Mucosa of descending colon (tissue), 3 donors: ENCODE data around the gene OBSCN. TPM values are rescaled to one million over a fixed set of nuclear protein-coding genes. Genes with fewer than 3 reads are reported as not detected.
A peak's percentile ranks its signal among the peaks of the same experiment; 100 is the strongest.

Experiments
- ATAC-seq: fragments of 200-7000 bp; cut with Tn5 transposase; one replicate; pipeline ENCODE4 v1.9.1; 2020; ENCODE audit warnings: mild to moderate bottlenecking, moderate library complexity
- DNase-seq, 3 donors: peaks; one replicate each; pipeline ENCODE4 v3.0.0-alpha.2; 2020
- H3K36me3 ChIP-seq: fragments of 200-600 bp; one replicate; pipeline ENCODE4 v1.8.0; 2021; ENCODE audit warnings: low read depth, mild to moderate bottlenecking
- H3K4me1 ChIP-seq: fragments of 200-600 bp; one replicate; pipeline ENCODE4 v1.8.0; 2021; ENCODE audit warnings: low read depth, mild to moderate bottlenecking
- H3K4me3 ChIP-seq: fragments of 200-600 bp; one replicate; pipeline ENCODE4 v1.8.0; 2021; ENCODE audit warnings: mild to moderate bottlenecking
- H3K9me3 ChIP-seq: fragments of 200-600 bp; one replicate; pipeline ENCODE4 v1.8.0; 2021; ENCODE audit warnings: mild to moderate bottlenecking
- intact Hi-C, 2 donors: fragments of 100-400 bp; cut with DNase I in 1 of 2; cut with micrococcal nuclease in 1 of 2; formaldehyde crosslinking; loops; one replicate each; pipeline versions ENCODE4 v1.11.0 to v1.11.1; 2022; cut with DNase I, micrococcal nuclease
- total RNA-seq, 3 donors: library from RNA; stranded (reverse); fragmentation: NEBNext Ultra II Directional in 2 of 3; extraction: Animal tissue kit (Norgen Biotek cat#: 25700) in 2 of 3; gene quantifications; one replicate each; pipeline versions ENCODE4 v1.2.1 to v1.2.4, GENCODE V29; 2021 to 2023
- TF ChIP-seq, protein P1 (sequence below): fragments of 200-600 bp; IDR thresholded peaks from one replicate; pipeline ENCODE4 v1.8.0; 2022; ENCODE audit warnings: antibody characterized with exemption, mild to moderate bottlenecking
- donor health status: DM: no; HTN: no; CAD: no; lungs with moderate emphysema.
- donor health status: DM: no; HTN: no; CAD: no.
- donor health status: DM: no; HTN: yes; CAD: no.

Gene OBSCN
- total RNA-seq, 3 donors from 2014 or later, result 4.2 to 30.9 (median 7.5) TPM

DNA sequence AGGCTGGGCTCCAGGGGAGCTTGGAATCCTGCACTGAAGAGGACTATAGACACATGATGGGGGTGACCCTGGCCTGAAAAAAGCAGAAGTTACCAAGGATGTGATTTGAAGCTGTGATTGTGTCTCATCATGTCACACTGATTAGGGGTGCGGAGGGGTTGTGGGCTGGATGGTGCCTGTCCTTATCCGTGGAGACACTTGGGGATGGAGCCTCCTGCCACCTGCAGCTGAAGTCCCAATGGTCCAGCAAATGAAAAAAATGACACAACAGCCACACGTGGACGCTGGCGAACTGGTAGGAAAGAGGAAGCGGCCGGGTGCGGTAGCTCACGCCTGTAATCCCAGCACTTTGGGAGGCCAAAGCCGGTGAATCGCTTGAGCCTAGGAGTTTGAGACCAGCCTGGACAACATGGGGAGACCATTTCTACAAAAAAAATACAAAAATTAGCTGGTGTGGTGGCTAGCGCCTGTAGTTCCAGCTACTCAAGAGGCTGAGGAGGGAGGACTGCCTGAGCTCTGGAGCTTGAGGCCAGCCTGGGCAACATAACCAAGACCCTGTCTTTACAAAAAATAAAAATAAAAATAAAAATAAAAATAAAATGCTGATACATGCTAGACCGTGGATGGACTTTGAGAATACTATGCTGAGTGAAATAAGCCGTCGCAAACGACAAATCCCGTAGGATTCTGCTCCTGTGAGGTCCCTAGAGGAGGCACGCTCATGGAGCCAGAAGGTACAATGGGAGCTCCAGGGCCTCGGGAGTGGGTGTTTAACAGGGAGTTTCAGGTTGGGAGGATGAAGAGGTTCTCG, 43.1 kb upstream of the OBSCN start:
- H3K4me3 ChIP-seq, result no peak overlapping the region
- no peak for ATAC-seq
- H3K4me1 ChIP-seq, result peaks cover 18% of the 10 kb centered on the region
- intact Hi-C loops, result no loop called here
- H3K9me3 ChIP-seq, result no peaks in the 10 kb centered on the region
- H3K36me3 ChIP-seq, result no peaks in the 10 kb centered on the region
- DNase-seq, result peak; percentile 47 to 60 (median 51)
- TF ChIP-seq, protein P1, sequence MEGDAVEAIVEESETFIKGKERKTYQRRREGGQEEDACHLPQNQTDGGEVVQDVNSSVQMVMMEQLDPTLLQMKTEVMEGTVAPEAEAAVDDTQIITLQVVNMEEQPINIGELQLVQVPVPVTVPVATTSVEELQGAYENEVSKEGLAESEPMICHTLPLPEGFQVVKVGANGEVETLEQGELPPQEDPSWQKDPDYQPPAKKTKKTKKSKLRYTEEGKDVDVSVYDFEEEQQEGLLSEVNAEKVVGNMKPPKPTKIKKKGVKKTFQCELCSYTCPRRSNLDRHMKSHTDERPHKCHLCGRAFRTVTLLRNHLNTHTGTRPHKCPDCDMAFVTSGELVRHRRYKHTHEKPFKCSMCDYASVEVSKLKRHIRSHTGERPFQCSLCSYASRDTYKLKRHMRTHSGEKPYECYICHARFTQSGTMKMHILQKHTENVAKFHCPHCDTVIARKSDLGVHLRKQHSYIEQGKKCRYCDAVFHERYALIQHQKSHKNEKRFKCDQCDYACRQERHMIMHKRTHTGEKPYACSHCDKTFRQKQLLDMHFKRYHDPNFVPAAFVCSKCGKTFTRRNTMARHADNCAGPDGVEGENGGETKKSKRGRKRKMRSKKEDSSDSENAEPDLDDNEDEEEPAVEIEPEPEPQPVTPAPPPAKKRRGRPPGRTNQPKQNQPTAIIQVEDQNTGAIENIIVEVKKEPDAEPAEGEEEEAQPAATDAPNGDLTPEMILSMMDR, result no peak

DNA sequence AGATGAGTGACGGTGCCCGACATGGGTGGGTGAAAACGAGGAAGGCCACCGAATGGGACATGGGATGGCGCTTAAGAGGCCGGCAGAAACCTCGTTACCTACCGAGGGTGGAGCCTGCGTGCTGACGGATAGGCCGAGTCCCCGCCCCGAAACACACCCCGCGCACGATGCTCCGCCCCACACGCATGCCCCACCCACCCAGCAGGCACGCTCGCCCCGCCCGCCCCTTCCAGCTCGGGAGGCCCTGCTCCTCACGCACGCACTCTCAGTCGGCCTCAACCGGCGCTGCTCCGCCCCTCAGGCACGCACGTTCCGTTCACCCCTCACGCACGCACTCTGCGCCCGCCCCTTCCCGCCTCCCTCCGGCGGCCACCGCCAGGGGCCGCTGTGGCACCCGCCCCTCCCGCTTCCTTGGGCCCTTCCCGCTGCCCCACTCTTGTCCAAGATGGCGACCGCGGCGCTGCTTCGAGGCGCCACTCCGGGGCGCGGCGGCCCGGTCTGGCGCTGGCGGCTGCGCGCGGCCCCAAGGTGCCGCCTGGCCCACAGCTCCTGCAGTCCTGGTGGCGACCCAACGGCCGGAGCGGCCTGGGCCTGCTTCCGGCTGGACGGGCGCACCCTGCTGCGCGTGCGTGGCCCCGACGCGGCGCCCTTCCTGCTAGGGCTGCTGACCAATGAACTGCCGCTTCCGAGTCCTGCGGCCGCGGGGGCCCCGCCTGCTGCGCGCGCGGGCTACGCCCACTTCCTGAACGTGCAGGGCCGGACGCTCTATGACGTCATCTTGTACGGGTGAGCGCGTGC, 42.3 kb upstream of the OBSCN start, which contains the start of gene IBA57:
Gene IBA57, plus strand, starts transcription at position 433 of the 798 bp plus-strand sequence. Its CDS starts 13 bp downstream, at position 446.
- DNase-seq (peak; percentile 99 to 100 (median 99)), ATAC-seq (peak; percentile 90)
- intact Hi-C loops, result no loop called here
- no peaks in the 10 kb centered on the region for H3K36me3 ChIP-seq
- no peaks in the 10 kb centered on the region for H3K9me3 ChIP-seq
- H3K4me1 ChIP-seq, result peaks cover 18% of the 10 kb centered on the region
- peak within 1 kb of the TSS; percentile 44 for H3K4me3 ChIP-seq
- TF ChIP-seq, protein P1, result peak; percentile 84

DNA sequence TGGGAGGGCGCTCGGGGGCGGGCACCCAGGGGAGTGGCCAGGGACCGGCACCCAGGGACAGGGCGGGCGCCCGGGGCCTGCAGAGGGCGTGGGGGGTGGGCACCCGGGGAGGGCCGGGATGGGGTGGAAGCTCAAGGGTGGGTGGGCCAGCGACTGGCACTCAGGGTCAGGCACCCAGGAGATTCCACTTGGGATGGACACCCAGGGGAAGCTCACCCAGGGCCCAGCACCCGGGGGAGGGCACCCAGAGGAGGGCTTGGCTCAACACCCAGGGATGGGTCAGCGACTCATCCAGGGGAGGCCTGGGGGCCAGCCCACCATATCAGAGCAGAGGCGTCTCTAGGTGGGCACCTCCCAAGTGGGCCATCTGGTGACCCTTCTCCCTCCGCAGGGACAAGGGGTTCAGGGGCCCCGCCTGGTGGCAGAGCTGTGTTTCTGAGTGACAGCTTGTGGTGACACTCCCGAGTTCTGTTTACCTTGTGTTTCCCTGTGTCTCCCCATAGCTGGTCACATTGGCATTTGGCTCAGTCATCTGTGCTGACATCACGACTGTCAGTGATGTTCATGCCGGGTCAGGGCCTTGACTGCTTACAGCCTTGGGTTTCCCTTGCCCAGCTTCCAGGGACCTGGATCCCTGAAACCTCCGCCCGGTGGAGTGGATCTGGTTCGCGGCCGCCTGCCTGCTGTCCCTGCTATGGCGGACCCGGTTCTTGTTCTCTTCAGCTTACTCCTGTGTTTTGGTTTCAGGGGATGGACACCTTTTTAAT, 41.5 kb upstream of the OBSCN start:
- peak; percentile 49 for ATAC-seq
- Histone ChIP-seq H3K36me3 (no peaks in the 10 kb centered on the region), H3K4me1 (peaks cover 18% of the 10 kb centered on the region), H3K9me3 (no peaks in the 10 kb centered on the region), H3K4me3 (peak overlapping the region; percentile 44)
- TF ChIP-seq, protein P1, result no peak
- DNase-seq, result peak in 2 of 3 donors; percentile 77 to 84
- intact Hi-C loops, result no loop called here

DNA sequence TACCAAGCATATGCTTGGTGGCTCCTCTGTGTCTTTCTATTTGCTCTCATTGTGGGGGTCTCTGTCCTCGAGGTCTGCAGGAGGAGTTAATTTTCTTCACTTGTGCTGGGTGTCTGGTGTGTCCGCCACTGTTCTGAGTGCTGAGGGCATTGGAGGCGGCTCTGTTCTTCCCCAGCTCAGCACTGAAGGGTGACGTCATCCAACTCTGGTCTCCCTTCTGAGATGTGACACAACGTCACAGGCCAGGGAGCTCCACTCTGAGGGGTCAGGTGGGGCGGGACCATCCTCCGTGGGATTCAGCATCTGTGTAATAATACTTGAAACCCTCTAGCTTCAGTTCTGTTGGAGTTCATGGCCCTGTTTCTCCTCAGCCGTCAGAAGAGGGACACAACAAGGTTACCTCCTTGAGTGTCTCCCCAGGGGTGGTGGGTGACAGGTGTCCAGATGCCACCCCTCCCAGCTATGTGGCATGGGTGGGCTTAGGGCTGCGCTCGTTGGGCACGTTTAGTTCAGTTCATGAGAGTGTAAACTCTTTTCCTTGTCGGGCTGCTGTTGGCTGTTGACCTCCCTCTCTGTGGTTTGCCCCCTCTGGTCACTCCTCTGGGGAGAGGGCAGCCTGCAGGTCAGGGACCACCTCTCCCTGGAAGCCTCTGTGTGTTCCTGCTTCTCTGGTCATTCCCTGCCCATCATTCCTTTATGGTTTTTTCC, 39.1 kb upstream of the OBSCN start:
- TF ChIP-seq, protein P1, result no peak
- Histone ChIP-seq H3K4me3 (no peak overlapping the region), H3K36me3 (no peaks in the 10 kb centered on the region), H3K9me3 (no peaks in the 10 kb centered on the region), H3K4me1 (peaks cover 14% of the 10 kb centered on the region)
- ATAC-seq (no peak), DNase-seq (peak in 1 of 3 donors; percentile 30)
- intact Hi-C loops, result no loop called here

DNA sequence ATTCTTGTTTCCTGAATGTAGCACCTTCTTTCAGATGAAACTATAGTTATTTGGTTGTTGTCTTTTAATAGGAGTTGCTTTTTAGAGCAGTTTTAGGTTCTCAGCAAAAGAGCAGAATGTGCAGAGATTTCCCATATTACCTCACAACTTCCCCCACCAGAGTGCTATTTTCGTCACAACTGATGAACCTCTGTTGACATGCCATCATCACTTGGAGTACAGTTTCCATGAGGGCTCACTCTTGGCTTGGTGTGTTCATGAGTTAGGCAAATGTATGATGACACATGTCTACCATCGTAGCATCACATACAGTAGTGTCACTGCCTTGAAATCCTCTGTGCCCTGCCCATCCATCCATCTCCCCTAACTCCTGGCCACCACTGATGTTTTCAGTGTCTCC, 38.5 kb upstream of the OBSCN start:
- ATAC-seq, result no peak
- H3K9me3 ChIP-seq, result no peaks in the 10 kb centered on the region
- intact Hi-C loops, result no loop called here
- H3K4me1 ChIP-seq, result peaks cover 14% of the 10 kb centered on the region
- DNase-seq, result no peak
- no peaks in the 10 kb centered on the region for H3K36me3 ChIP-seq
- no peak overlapping the region for H3K4me3 ChIP-seq
- TF ChIP-seq, protein P1, result no peak
